HepG2 (cell line): Measurements from ENCODE around the gene PCGF2. TPM values are rescaled to one million over a fixed set of nuclear protein-coding genes. Genes with fewer than 3 reads are reported as not detected.
A peak's percentile ranks its signal among the peaks of the same experiment; 100 is the strongest.

Experiments used
- ADNP ChIP-seq: sonication (generic); formaldehyde crosslinking; IDR thresholded peaks from 2 replicates; pipeline ENCODE4 v1.4.0; 2020; ENCODE audit warnings: missing genetic modification reagents
- AKNA ChIP-seq: sonication (generic); formaldehyde crosslinking; IDR thresholded peaks from 2 replicates; pipeline ENCODE4 v1.4.0; 2020; ENCODE audit warnings: missing genetic modification reagents, borderline replicate concordance
- ATF7 ChIP-seq, 2 experiments: fragments of 450-650 bp in 1 of 2; sonication (generic) in 1 of 2; formaldehyde crosslinking in 1 of 2; IDR thresholded peaks; 2 replicates each; pipeline versions ENCODE4 v1.4.0 to v1.6.1; 2016 to 2020; ENCODE audit warnings: antibody characterized with exemption in 1 of 2, mild to moderate bottlenecking in 1 of 2, missing genetic modification reagents in 1 of 2
- CREBL2 ChIP-seq: sonication (generic); formaldehyde crosslinking; IDR thresholded peaks from 2 replicates; pipeline ENCODE4 v1.8.1; 2023; ENCODE audit warnings: missing genetic modification reagents, mild to moderate bottlenecking, borderline replicate concordance
- EHMT2 ChIP-seq: fragments of 200-600 bp; sonication (generic); IDR thresholded peaks from 2 replicates; pipeline ENCODE4 v1.7.0; 2017; ENCODE audit warnings: antibody characterized with exemption, low read depth, low read length, borderline replicate concordance
- HNF4A ChIP-seq: sonication (generic); formaldehyde crosslinking; IDR thresholded peaks from 2 replicates; pipeline ENCODE4 v1.4.0; 2020; ENCODE audit warnings: missing genetic modification reagents
- JARID2 ChIP-seq: sonication (generic); formaldehyde crosslinking; IDR thresholded peaks from 2 replicates; pipeline ENCODE4 v1.8.1; 2023; ENCODE audit warnings: missing genetic modification reagents, inconsistent platforms; ENCODE audit not compliant: insufficient replicate concordance
- STAT6 ChIP-seq: sonication (generic); formaldehyde crosslinking; IDR thresholded peaks from 2 replicates; pipeline ENCODE4 v1.4.0; 2020; ENCODE audit warnings: missing genetic modification reagents, mild to moderate bottlenecking, borderline replicate concordance
- THRA ChIP-seq: sonication (generic); formaldehyde crosslinking; IDR thresholded peaks from 2 replicates; pipeline ENCODE4 v1.4.0; 2020; ENCODE audit warnings: missing genetic modification reagents, borderline replicate concordance
- ZBTB43 ChIP-seq: sonication (generic); formaldehyde crosslinking; conservative IDR thresholded peaks from 2 replicates; pipeline ENCODE4 v1.4.0; 2020; ENCODE audit warnings: missing genetic modification reagents
- ZNF138 ChIP-seq: sonication (generic); formaldehyde crosslinking; IDR thresholded peaks from 2 replicates; pipeline ENCODE4 v1.5.0; 2020; ENCODE audit warnings: mild to moderate bottlenecking, low read depth, missing genetic modification reagents
- ZNF296 ChIP-seq: sonication (generic); formaldehyde crosslinking; conservative IDR thresholded peaks from 2 replicates; pipeline ENCODE4 v1.5.0; 2020; ENCODE audit warnings: mild to moderate bottlenecking, missing genetic modification reagents
- ZNF460 ChIP-seq: sonication (generic); formaldehyde crosslinking; IDR thresholded peaks from 2 replicates; pipeline ENCODE4 v1.5.1; 2020; ENCODE audit warnings: missing genetic modification reagents, mild to moderate bottlenecking, borderline replicate concordance
- ZNF605 ChIP-seq: sonication (generic); formaldehyde crosslinking; IDR thresholded peaks from 2 replicates; pipeline ENCODE4 v1.8.0; 2022; ENCODE audit warnings: mild to moderate bottlenecking, missing genetic modification reagents
- polyA plus RNA-seq, 8 experiments: library from polyadenylated mRNA; depleted of rRNA in 3 of 8; stranded (reverse) in 7 of 8; unstranded in 1 of 8; fragments of >200 nt; fragmentation: Illumina TruSeq in 4 of 8; extraction: Trizol in 4 of 8; gene quantifications; 2 replicates each; pipeline versions ENCODE4 v1.2.1 to v1.2.3, GENCODE V29; 2011 to 2016; ENCODE audit warnings: low read depth in 4 of 8, missing spikeins in 1 of 8, mixed read lengths in 1 of 8; ENCODE audit not compliant: insufficient read depth in 1 of 8
- total RNA-seq, 5 experiments: library from RNA; depleted of rRNA; stranded (reverse); fragments of >200 nt; fragmentation: Illumina TruSeq; extraction: Trizol; gene quantifications; 2 replicates each; pipeline ENCODE4 v1.2.3, GENCODE V29; 2016; ENCODE audit warnings: low read depth in 1 of 5

Gene PCGF2
- total and polyA plus RNA-seq, 2 of the 13 experiments (the other 11 are each of a cell fraction or from before 2014, with no cell fraction given) = 11.6 to 29.4 TPM

- TF ChIP-seq CREBL2 (CRISPR knock-in tag) (no peak), AKNA (peak; percentile 3; the same call in 1 of the 2 replicates), ATF7 (IDR thresholded peaks at IDR 0.05) (no peak), ATF7 (CRISPR knock-in tag; IDR thresholded peaks at IDR 0.05) (peak; percentile 83), ZNF138 (CRISPR knock-in tag) (0 out of 2 replicates have a peak, but pooled peaks have one; percentile 17), EHMT2 (no peak), ZNF296 (CRISPR knock-in tag) (no peak; the same call in 1 of the 2 replicates), ZNF605 (CRISPR knock-in tag) (peak; percentile 74), ZBTB43 (CRISPR knock-in tag) (peak; percentile 61; the same call in 1 of the 2 replicates), JARID2 (CRISPR knock-in tag) (no peak), HNF4A (CRISPR knock-in tag) (peak; percentile 88), ZNF460 (CRISPR knock-in tag) (peak; percentile 81), THRA (CRISPR knock-in tag) (peak; percentile 99), STAT6 (CRISPR knock-in tag) (peak; percentile 87), ADNP (CRISPR knock-in tag) (peak; percentile 66; the same call in 1 of the 2 replicates)
Measured at GRCh38 chr17:38703742-38704605, 44.2 kb downstream of the PCGF2 start (continued).
